NB4 (cell line): ENCODE data around the gene NUMB.

Source experiments
- MAX ChIP-seq: IDR thresholded peaks from 2 replicates; pipeline ENCODE4 v1.6.1; 2011; ENCODE audit warnings: low read depth, low read length
- POLR2A ChIP-seq: IDR thresholded peaks from 2 replicates; pipeline ENCODE4 v1.6.1; 2011; ENCODE audit warnings: mild to moderate bottlenecking; ENCODE audit not compliant: insufficient read length; ENCODE audit errors: extremely low read depth
- TF ChIP-seq, protein P1 (sequence below): IDR thresholded peaks from one replicate; pipeline ENCODE4 v1.5.1; 2012; ENCODE audit warnings: low read depth, low read length

DNA sequence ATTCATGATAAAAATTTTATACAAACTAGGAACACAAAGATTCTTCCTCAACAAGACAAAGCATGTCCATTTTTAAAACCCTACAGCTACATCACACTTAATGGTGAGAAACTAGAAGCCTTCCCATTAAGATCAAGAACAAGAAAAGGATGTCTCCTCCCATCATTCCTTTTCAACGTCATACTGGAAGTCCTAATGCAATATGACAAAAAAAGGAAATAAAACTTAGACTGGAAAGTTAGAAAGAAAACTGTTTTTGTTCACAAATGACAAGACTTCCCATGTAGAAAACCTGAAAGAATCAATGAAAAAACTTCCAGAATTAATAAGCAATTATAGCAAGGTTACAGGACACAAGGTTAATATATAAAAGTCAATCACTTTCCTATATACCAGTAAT is 82.5 kb downstream of the NUMB start:
- TF ChIP-seq, protein P1, sequence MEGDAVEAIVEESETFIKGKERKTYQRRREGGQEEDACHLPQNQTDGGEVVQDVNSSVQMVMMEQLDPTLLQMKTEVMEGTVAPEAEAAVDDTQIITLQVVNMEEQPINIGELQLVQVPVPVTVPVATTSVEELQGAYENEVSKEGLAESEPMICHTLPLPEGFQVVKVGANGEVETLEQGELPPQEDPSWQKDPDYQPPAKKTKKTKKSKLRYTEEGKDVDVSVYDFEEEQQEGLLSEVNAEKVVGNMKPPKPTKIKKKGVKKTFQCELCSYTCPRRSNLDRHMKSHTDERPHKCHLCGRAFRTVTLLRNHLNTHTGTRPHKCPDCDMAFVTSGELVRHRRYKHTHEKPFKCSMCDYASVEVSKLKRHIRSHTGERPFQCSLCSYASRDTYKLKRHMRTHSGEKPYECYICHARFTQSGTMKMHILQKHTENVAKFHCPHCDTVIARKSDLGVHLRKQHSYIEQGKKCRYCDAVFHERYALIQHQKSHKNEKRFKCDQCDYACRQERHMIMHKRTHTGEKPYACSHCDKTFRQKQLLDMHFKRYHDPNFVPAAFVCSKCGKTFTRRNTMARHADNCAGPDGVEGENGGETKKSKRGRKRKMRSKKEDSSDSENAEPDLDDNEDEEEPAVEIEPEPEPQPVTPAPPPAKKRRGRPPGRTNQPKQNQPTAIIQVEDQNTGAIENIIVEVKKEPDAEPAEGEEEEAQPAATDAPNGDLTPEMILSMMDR = no peak
- TF ChIP-seq POLR2A = no peak
- no peak for TF ChIP-seq MAX
